Astrocyte (in vitro differentiated cells and primary cell): ENCODE results near the gene MYLK3.

Experiments used
- CTCF ChIP-seq: IDR thresholded peaks from 2 replicates; pipeline ENCODE4 v1.5.1; 2011; ENCODE audit warnings: low read depth, mild to moderate bottlenecking, inconsistent platforms, low read length, moderate library complexity; ENCODE audit not compliant: insufficient read depth
- EZH2 ChIP-seq: IDR thresholded peaks from 2 replicates; pipeline ENCODE4 v1.6.1; 2012; ENCODE audit warnings: mild to moderate bottlenecking, low read length, inconsistent platforms; ENCODE audit not compliant: insufficient read depth

GRCh38 chr16:46719528-46719927 is 28.6 kb downstream of the MYLK3 start:
- TF ChIP-seq CTCF (no peak), EZH2 (no peak)
